SH-SY5Y (cell line): ENCODE data around the gene PPP3CA.

ENCODE experiments used
- GATA2 ChIP-seq: IDR thresholded peaks from 2 replicates; pipeline ENCODE4 v1.6.1; 2011; ENCODE audit warnings: mild to moderate bottlenecking, low read depth, low read length
- GATA3 ChIP-seq: IDR thresholded peaks from 2 replicates; pipeline ENCODE4 v1.6.1; 2011; ENCODE audit warnings: low read depth, mild to moderate bottlenecking, low read length, moderate library complexity

GRCh38 chr4:101328063-101328602 is 19.2 kb downstream of the PPP3CA start:
- no peak for TF ChIP-seq GATA3
- TF ChIP-seq GATA2: no peak
